K562 (cell line): ENCODE data around the gene MYO9A. TPM values are rescaled to one million over a fixed set of nuclear protein-coding genes. Genes with fewer than 3 reads are reported as not detected.

Experiments
- ARID4B ChIP-seq: sonication (generic); formaldehyde crosslinking; IDR thresholded peaks from 2 replicates; pipeline ENCODE4 v1.8.0; 2022; ENCODE audit warnings: mild to moderate bottlenecking, missing genetic modification reagents
- FOXP4 ChIP-seq: sonication (generic); formaldehyde crosslinking; IDR thresholded peaks from 2 replicates; pipeline ENCODE4 v1.8.0; 2022; ENCODE audit warnings: mild to moderate bottlenecking, missing genetic modification reagents, borderline replicate concordance
- POLR3G ChIP-seq: IDR thresholded peaks from 2 replicates; pipeline ENCODE4 v1.6.1; 2011; ENCODE audit not compliant: insufficient read length, insufficient replicate concordance; ENCODE audit errors: extremely low read depth
- ZNF583 ChIP-seq: fragments of 250-450 bp; sonication (Bioruptor Pico); IDR thresholded peaks from 2 replicates; pipeline ENCODE4 v1.4.0; 2020
- polyA plus RNA-seq, 8 experiments: library from polyadenylated mRNA; depleted of rRNA in 4 of 8; stranded (reverse) in 5 of 8; unstranded in 3 of 8; fragments of >200 nt; fragmentation: Nextera tagmentation in 2 of 8; fragmentation: Illumina TruSeq in 1 of 8; extraction: Ambion mirVana in 2 of 8; extraction: Trizol in 1 of 8; gene quantifications; 2 replicates each; pipeline versions ENCODE4 v1.2.1 to v1.2.3, GENCODE V29; 2011 to 2014; ENCODE audit warnings: inconsistent platforms in 1 of 8, missing spikeins in 1 of 8
- total RNA-seq, 7 experiments: library from RNA; depleted of rRNA in 6 of 7; stranded (reverse); fragments of >200 nt in 6 of 7; fragmentation: Illumina TruSeq in 2 of 7; extraction: Trizol in 2 of 7; gene quantifications; 2 replicates each; pipeline versions ENCODE4 v1.2.1 to v1.2.3, GENCODE V29; 2011 to 2021; ENCODE audit warnings: low replicate concordance in 1 of 7
- TF ChIP-seq, protein P1 (sequence below): fragments of 250-450 bp; sonication (Bioruptor Pico); IDR thresholded peaks from 2 replicates; pipeline ENCODE4 v1.8.0; 2022; ENCODE audit warnings: moderate library complexity, mild to moderate bottlenecking, inconsistent platforms

Gene MYO9A
- total and polyA plus RNA-seq, 9 of the 15 experiments (the other 6 are each of a cell fraction or from before 2014, with no cell fraction given): 1.9 to 15.4 (median 5.8) TPM

DNA sequence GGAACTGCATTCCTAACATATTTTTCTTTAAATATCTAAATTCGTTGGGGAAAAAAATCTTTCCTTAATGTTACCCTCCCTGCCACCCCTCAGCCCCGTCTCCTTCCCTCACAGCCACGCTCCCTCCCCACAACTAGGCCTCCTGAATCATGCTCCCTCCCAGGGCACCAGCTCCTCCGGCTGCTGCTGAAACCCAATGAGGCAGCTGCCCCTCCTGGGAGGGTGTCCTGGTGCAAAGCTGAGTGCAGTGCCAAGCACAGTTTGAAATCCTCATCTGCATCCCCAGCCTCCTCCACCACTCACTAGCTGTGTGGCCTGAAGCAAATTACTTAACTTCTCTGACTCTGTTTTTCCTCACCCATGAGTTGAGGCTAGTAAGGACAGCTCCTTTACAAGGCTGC, 310.3 kb downstream of the MYO9A start (continued):
- TF ChIP-seq, protein P1, sequence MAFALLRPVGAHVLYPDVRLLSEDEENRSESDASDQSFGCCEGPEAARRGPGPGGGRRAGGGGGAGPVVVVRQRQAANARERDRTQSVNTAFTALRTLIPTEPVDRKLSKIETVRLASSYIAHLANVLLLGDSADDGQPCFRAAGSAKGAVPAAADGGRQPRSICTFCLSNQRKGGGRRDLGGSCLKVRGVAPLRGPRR: no peak
- TF ChIP-seq FOXP4 (no peak), ARID4B (CRISPR knock-in tag) (no peak), ZNF583 (CRISPR knock-in tag) (no peak), POLR3G (no peak)
